Measurements from ENCODE around the gene ARHGEF26.

The ARHGEF26 gene

GRCh38 chr3:154161806-154162205 lies 40.6 kb downstream of the ARHGEF26 start:
- no peak for DNase-seq

GRCh38 chr3:154164387-154164786 lies 43.2 kb downstream of the ARHGEF26 start:
- DNase-seq, result no peak

GRCh38 chr3:154168998-154169795 lies 48.0 kb downstream of the ARHGEF26 start:
- DNase-seq, result no peak

- DNase-seq, result no peak
Observed at GRCh38 chr3:154169796-154170110, 48.6 kb downstream of the ARHGEF26 start.

GRCh38 chr3:154170300-154170699 lies 49.1 kb downstream of the ARHGEF26 start:
- no peak for DNase-seq

GRCh38 chr3:154175041-154175440 lies 53.9 kb downstream of the ARHGEF26 start:
- DNase-seq, result no peak

- DNase-seq, result no peak
Observed at GRCh38 chr3:154176036-154176435, 54.8 kb downstream of the ARHGEF26 start.

- DNase-seq, result no peak
Observed at GRCh38 chr3:154177406-154177805, 56.2 kb downstream of the ARHGEF26 start.

GRCh38 chr3:154178172-154178571 lies 57.0 kb downstream of the ARHGEF26 start:
- no peak for DNase-seq

GRCh38 chr3:154180836-154181691 lies 59.9 kb downstream of the ARHGEF26 start:
- peak in 1 of 2 experiments; percentile 38 for DNase-seq

- peak in 1 of 2 experiments; percentile 10 for DNase-seq
Observed at GRCh38 chr3:154182322-154182922, 61.2 kb downstream of the ARHGEF26 start.

GRCh38 chr3:154182975-154183374 lies 61.8 kb downstream of the ARHGEF26 start:
- DNase-seq, result no peak

GRCh38 chr3:154184582-154184981 lies 63.4 kb downstream of the ARHGEF26 start:
- DNase-seq, result peak; percentile 53 to 81

GRCh38 chr3:154188437-154188836 lies 67.2 kb downstream of the ARHGEF26 start:
- no peak for DNase-seq

- DNase-seq, result no peak
Observed at GRCh38 chr3:154188846-154189245, 67.7 kb downstream of the ARHGEF26 start.

- DNase-seq, result no peak
Observed at GRCh38 chr3:154191520-154191919, 70.3 kb downstream of the ARHGEF26 start.

- DNase-seq, result no peak
Observed at GRCh38 chr3:154192225-154192624, 71.0 kb downstream of the ARHGEF26 start.

- no peak for DNase-seq
Observed at GRCh38 chr3:154193000-154193615, 71.9 kb downstream of the ARHGEF26 start.

GRCh38 chr3:154194877-154195276 lies 73.7 kb downstream of the ARHGEF26 start:
- no peak for DNase-seq

GRCh38 chr3:154195620-154196356 lies 74.6 kb downstream of the ARHGEF26 start:
- no peak for DNase-seq

GRCh38 chr3:154197751-154198150 lies 76.6 kb downstream of the ARHGEF26 start:
- DNase-seq, result no peak

- no peak for DNase-seq
Observed at GRCh38 chr3:154209499-154209898, 88.3 kb downstream of the ARHGEF26 start.

- DNase-seq, result no peak
Observed at GRCh38 chr3:154210986-154211385, 89.8 kb downstream of the ARHGEF26 start.

All from NCI-H446 (cell line).